ENCODE data around the gene RBM17.
"Not testable (repeated sequence)": the region's sequence is repeated elsewhere in the genome, so short reads cannot be mapped to it uniquely, and the experiment has no call there.

The RBM17 gene

GRCh38 chr10:6088721-6089333, at the start of gene RBM17:
Gene RBM17 (plus strand): TSS chr10:6089034. CDS start chr10:6097066, 8,032 bp downstream.
- peak; percentile 99 for DNase-seq

GRCh38 chr10:6039711-6040110, 49.1 kb upstream of the RBM17 start:
- DNase-seq, result no peak

GRCh38 chr10:6040205-6040604, 48.6 kb upstream of the RBM17 start:
- no peak for DNase-seq

GRCh38 chr10:6043377-6043776, 45.5 kb upstream of the RBM17 start:
- not testable (repeated sequence) for DNase-seq

- DNase-seq, result no peak
Observed at GRCh38 chr10:6044060-6044459, 44.8 kb upstream of the RBM17 start.

- DNase-seq, result no peak
Observed at GRCh38 chr10:6044751-6045313, 44.0 kb upstream of the RBM17 start.

GRCh38 chr10:6045314-6045848, 43.5 kb upstream of the RBM17 start:
- DNase-seq, result no peak

- DNase-seq, result no peak
Observed at GRCh38 chr10:6045878-6046772, 42.7 kb upstream of the RBM17 start.

GRCh38 chr10:6046773-6047611, 41.8 kb upstream of the RBM17 start:
- no peak for DNase-seq

GRCh38 chr10:6047847-6048246, 41.0 kb upstream of the RBM17 start:
- no peak for DNase-seq

GRCh38 chr10:6048281-6049030, 40.4 kb upstream of the RBM17 start:
- no peak for DNase-seq

GRCh38 chr10:6049031-6049400, 39.8 kb upstream of the RBM17 start:
- no peak for DNase-seq

- peak; percentile 94 for DNase-seq
Observed at GRCh38 chr10:6050801-6051445, 37.9 kb upstream of the RBM17 start.

- peak; percentile 83 for DNase-seq
Observed at GRCh38 chr10:6052247-6053221, 36.3 kb upstream of the RBM17 start.

GRCh38 chr10:6053303-6053702, 35.5 kb upstream of the RBM17 start:
- DNase-seq, result no peak

GRCh38 chr10:6053816-6054631, 34.8 kb upstream of the RBM17 start:
- DNase-seq, result no peak

- no peak for DNase-seq
Observed at GRCh38 chr10:6054884-6055283, 34.0 kb upstream of the RBM17 start.

- DNase-seq, result no peak
Observed at GRCh38 chr10:6055929-6056328, 32.9 kb upstream of the RBM17 start.

- no peak for DNase-seq
Observed at GRCh38 chr10:6056411-6057135, 32.3 kb upstream of the RBM17 start.

All from CD4-positive, alpha-beta T cell treated with Interleukin-10 for 1 hour (primary cell).